Stimulated activated CD4-positive, alpha-beta T cell treated with anti-CD3 and anti-CD28 coated beads, TNF-alpha, amount 100 ng/mL, for 24 hours (primary cell): ENCODE data around the gene LINC01488.

ENCODE experiments used
- DNase-seq, 3 experiments: peaks; one replicate each; pipeline ENCODE4 v3.0.0-alpha.2; 2020; ENCODE audit warnings: low read depth in 3 of 3

Gene LINC01488

DNA sequence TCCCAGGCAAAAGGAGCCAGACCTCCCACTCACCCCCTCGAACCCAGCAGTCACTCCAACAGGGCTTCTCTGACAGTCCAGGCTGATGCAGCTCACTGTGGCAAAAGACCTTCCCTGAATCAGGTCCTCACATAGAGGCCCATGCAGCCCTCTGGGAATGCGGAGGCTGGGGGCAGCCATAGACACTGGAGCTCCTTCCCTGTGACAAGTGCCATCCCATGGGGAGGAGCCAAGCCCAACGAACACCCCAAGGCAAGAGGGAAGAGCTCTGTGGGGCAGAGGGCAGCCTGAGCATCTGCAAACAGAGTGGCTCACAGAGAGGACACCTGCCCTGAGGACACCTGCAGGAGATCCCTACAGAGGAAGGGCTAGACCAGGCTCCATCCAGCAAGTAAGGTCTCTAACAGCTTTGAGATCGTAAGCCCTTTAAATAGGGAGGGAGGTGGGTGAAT is at the start of gene LINC01488:
Gene LINC01488, plus strand, starts transcription at position 271 of the 452 bp plus-strand sequence.
- DNase-seq: no peak

GRCh38 chr11:69431893-69432738 is 49.3 kb upstream of the LINC01488 start:
- DNase-seq: no peak

GRCh38 chr11:69433741-69434140 is 47.7 kb upstream of the LINC01488 start:
- no peak for DNase-seq

GRCh38 chr11:69434471-69434931 is 47.0 kb upstream of the LINC01488 start:
- no peak for DNase-seq

GRCh38 chr11:69435161-69435986 is 46.1 kb upstream of the LINC01488 start:
- DNase-seq: no peak

- DNase-seq: no peak
These were observed 45.2 kb upstream of the LINC01488 start for GRCh38 chr11:69436041-69436982.

DNA sequence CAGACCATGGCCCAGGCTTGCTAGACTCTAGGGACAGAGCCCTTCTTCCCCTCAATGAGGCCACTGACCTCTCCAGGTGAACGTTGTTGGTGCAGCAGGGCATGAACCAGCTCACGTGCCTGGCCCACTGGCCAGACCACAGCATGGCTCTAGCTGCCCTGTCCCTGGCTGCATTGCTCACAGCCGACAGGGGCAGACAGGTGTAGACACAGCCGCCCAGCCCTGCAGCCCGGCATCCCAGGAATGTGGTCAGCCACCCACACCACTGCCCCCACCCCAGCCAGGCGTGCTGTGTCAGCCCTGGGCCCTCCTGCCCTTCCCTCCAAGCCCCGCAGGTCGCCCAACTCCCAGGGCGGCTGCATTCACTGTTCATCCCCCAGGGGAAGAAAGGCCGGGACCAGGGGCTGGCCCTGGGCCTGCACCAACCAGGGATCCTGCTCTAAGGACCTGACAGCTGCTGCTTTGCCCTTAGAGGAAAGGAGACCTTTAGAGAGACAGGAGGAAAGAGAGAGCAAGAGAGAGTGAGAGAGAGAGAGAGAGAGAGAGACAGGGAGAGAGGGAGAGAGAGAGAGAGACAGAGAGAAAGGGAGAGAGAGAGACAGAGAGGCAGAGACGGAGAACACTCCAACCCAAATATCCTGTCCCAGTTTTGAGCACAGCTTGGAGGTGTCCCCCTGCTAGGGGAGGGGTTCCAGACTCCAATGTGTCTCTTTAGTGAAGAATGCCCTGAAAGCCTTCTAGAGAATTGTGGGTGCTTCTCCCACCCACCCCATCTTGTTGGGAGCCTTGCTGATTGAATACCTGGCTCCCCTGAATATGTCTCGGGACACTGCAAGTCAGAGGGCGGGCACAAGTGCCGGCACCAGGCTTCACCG is 44.2 kb upstream of the LINC01488 start:
- no peak for DNase-seq

GRCh38 chr11:69437876-69438205 is 43.6 kb upstream of the LINC01488 start:
- DNase-seq: no peak

DNA sequence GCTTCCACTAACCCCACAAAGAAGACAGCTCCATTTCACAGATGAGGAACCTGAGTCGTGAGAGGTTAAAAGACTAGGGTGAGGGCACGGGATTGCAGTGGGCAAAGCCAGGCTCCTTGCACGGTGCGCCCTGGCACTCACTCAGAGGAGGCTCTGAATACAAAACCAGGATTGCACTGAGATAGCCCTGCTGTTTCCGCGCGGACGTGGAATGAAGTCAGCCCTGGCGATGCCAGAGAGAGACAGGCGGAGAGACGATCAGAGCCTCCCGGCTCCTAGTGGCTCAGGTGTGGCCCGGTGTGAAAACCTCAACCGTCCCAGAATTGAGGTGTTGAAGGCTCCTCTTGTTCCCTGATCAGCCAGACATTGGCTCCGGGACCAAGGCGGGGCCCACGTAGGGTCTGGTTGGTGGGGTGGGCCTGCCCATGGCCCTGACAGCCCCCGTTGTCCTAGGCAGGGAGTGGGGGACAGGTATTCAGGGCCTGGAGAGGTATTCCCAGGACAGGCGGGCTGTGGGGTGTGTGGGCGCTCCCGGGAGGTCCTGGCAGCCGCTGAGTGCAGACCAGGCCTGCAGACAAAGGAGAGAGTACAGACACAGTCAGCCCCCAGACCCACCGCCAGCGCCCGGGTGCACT is 43.1 kb upstream of the LINC01488 start:
- DNase-seq: no peak

GRCh38 chr11:69439127-69439526 is 42.3 kb upstream of the LINC01488 start:
- DNase-seq: no peak

DNA sequence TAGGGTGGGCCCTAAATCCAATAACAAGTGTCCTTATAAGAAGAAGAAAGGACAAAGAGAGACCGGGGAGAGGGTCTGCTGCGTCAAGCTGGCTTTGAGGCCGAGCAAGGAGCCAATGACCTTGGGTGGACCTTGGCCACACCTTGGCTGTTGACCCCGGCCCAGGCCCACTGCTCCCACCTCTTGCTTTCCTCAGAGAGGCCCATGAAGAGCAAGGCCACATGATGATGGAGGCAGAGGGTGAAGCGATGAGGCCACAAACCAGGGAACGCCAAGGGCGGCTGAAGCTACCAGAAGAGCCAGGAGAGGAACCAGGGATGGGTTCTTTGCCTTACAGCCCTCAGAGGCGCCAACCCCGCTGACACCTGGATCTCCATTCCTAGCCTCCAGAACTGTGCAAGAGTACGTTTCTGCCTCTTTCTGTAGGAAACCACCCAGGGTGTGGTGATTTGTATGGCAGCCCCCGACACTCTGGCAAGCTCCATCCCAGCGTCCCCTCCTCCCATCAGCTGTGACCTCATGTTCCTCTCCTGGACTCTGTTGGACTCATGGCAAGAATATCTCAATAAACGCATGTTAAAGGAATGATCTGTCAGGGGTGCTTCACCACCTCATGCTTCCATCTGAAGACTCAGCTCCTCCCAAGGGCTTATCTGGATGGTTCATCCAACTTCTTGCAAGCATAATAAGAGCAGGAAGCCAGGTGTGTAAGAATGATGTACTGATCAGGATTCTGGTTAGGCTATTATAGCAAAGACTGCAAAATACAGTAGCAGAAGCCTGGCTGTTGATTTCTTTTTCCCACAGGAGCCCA is 41.6 kb upstream of the LINC01488 start:
- no peak for DNase-seq

GRCh38 chr11:69440876-69441275 is 40.6 kb upstream of the LINC01488 start:
- DNase-seq: no peak

DNA sequence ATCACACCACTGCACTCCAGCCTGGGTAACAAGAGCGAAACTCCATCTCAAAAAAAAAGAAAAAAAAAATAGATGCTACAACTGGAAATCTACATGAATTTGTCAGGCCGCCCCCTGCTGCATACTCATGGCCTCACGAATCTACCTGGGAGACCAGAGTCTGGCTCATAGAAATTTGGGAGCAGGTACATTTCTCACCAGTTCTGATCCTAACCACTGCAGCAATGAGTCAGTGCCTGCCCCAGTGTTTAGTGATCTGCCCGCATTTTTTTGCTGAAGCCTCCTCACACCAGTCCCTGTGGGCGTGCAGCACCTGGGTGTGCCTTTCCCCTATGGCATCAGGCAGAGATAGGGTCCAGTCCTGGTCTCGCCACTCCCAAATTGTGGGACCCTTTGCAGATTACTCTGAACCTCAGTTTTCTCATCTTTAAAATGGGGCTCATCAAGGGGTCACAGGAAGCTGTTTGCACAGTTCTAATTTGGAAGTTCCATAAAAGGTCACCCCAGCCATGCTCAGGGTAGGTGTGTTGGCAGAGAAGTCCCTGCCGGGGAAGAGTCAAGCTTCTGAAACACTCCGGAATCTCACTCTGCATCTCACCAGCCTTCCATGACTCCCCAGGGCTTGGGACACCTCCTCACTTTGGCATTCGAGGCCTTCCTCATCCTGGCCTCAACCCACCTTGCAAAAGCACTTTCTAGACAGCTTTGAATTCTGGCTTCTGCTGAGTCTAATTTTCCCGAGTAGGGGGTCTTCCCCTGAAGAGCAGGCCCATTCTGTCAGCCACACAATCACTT is 39.3 kb upstream of the LINC01488 start:
- no peak for DNase-seq

DNA sequence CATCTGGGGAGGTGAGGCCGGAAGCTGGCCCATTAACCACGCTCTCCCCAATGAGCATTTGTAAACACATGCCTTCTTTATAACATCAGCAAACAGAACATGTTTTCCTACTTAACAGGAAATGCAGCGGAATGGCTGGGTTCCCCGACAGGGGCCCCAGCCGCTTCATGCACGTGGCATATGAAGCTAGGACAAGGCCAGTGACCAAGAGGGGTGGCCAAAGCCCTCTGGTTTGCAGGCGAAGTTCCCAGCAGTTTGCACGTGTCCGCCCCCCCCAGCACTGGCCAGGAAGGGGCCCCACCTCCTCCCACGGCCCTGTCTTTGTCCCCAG is 38.7 kb upstream of the LINC01488 start:
- no peak for DNase-seq

DNA sequence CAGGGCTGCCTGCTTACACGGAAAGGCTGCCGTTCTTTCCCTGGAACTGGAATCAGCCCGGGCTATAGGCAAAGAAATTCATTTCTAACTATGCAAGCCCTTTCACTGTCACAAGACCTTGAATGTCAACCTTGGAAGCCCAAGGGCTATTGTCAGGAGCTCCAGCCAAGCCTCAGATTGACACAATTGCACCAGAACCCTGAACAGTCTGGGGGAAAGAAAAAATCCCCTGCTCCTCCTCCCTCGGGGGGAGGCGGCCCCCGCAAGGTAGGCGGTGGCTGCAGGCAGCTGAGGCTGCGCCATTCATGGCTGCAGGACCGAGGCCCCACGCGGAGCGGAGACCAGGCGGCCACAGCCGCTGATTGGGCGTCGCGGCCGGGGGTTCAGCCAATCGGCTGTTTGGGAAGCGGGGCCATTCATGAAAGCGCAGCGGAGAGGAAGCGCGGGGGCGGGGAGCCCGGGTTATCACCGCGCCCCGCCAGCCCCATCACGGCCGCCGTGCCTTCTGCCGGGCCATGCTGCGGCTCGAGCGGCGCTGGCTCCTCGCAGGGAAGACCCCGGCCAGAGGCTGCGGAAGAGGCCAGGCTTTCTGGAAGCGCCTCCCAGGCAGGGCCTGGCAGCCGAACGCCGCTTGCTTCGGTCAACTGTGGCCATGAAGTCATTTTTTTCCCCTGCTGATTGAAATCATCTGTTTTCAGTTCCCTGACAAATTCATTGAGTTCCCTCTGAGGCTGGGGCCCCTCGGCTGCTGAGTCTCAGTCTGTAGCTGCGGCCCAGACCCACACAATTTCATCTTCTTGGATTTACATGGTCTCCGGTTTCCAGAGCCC is 38.1 kb upstream of the LINC01488 start:
- DNase-seq: peak; percentile 47 to 80 (median 54)

DNA sequence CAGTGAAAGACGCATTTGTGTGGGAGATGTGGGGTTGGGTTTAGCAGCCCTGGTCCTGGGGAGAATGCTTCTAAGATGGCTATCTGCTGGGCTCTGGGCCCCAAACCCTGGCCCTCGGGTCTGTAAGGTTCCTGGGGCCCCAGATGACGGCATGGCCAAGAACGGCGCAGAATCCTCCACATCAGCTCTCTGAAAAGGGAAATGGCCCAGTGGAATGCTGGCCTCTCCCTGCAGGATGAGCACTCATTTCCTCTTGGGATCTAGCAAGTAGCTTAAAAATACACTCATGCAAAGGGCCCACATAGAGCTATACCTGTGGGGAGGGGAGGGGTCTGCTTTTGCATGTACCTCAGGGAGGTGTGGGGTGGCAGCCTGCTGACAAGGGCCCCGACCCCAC is 37.5 kb upstream of the LINC01488 start:
- DNase-seq: no peak

GRCh38 chr11:69444381-69445130 is 36.9 kb upstream of the LINC01488 start:
- DNase-seq: no peak
